Measurements from ENCODE around the gene MIA. TPM values are rescaled to one million over a fixed set of nuclear protein-coding genes. Genes with fewer than 3 reads are reported as not detected.

Gene MIA
- total and polyA plus RNA-seq, 4 donors = 0.42 to 0.44 TPM; not detected in 2

DNA sequence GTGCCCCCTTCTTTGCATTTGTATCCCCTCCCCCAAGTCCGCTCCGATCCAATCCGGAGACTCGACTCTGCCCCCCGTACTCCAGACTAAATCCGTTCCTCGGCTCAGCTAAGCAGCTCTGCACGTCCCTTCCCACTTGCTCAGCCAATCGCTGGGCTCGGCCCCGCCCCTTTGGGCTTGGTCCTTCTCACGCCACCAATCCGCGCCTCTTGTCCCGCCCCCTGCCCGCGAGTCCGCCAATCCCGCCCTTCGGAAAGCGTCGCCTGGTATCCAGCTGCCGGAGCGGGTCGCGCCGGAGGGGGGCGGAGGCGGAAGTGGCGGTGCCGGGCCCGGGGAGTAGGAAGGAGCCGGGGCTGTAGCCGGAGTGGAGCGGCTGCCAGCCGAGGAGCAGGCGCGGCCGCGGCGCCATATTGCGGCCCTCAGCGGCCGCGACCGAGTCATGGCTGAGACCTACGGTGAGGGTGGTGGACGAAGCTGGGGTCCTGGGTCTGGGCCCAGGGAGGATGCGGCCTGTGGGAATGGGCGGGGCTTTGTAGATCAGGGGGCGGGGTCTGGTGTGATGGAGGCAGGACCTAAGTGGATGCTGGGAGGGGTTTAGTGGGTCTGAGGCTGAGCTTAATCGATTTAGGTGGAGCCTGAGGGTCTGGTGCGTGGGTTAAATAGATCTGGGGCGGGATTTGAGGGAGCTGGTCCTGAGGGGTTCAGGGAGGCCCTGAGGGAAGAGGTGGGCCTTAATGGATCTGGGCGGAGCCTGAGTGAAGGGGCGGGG lies 2.8 kb downstream of the MIA start, which contains the start of gene RAB4B:
Gene RAB4B, plus strand, starts transcription at position 311 of the 769 bp plus-strand sequence. Its CDS starts 129 bp downstream, at position 440.
- Histone ChIP-seq H3K4me1 (ENCODE audit: control insufficient read depth in 4 of 4, insufficient read depth in 4 of 4, low read length in 3 of 4) (peaks cover 0 to 19% (median 13%) of the 10 kb centered on the region in 4 donors), H3K9ac (ENCODE audit: low read depth in 1 of 2, low read length in 2 of 2) (peak within 1 kb of the TSS; percentile 61 to 64), H3K27me3 (ENCODE audit: control insufficient read depth in 4 of 4, insufficient read depth in 4 of 4, low read length in 3 of 4) (no peaks in the 10 kb centered on the region), H3K27ac (ENCODE audit: low read depth in 1 of 2, low read length in 2 of 2) (peak within 1 kb of the TSS; percentile 84 to 92), H3K9me3 (ENCODE audit: control insufficient read depth in 4 of 4, low read length in 3 of 4) (no peaks in the 10 kb centered on the region), H3K36me3 (ENCODE audit: control insufficient read depth in 4 of 4, insufficient read depth in 3 of 4, low read depth in 1 of 4, low read length in 3 of 4) (peaks cover 0 to 3% (median 1%) of the 10 kb centered on the region in 4 donors), H3K4me3 (ENCODE audit: low read depth in 1 of 3, low read length in 3 of 3) (peak within 1 kb of the TSS; percentile 62 to 81 (median 74))
- peak; percentile 13 to 23 for TF ChIP-seq EGR1 (IDR thresholded peaks at IDR 0.05; ENCODE audit: low read depth in 2 of 2)
- TF ChIP-seq HNF4G (IDR thresholded peaks at IDR 0.05) = no peak
- TF ChIP-seq TAF1 (conservative IDR thresholded peaks at IDR 0.05) = peak; percentile 65
- peak in 1 of 2 donors; percentile 3 for TF ChIP-seq RAD21 (IDR thresholded peaks at IDR 0.05)
- TF ChIP-seq GABPA (IDR thresholded peaks at IDR 0.05 in 1 of 2, conservative IDR thresholded peaks at IDR 0.05 in 1 of 2) = peak; percentile 20 to 84
- TF ChIP-seq SP1 (IDR thresholded peaks at IDR 0.05) = peak; percentile 98
- TF ChIP-seq, protein P1, sequence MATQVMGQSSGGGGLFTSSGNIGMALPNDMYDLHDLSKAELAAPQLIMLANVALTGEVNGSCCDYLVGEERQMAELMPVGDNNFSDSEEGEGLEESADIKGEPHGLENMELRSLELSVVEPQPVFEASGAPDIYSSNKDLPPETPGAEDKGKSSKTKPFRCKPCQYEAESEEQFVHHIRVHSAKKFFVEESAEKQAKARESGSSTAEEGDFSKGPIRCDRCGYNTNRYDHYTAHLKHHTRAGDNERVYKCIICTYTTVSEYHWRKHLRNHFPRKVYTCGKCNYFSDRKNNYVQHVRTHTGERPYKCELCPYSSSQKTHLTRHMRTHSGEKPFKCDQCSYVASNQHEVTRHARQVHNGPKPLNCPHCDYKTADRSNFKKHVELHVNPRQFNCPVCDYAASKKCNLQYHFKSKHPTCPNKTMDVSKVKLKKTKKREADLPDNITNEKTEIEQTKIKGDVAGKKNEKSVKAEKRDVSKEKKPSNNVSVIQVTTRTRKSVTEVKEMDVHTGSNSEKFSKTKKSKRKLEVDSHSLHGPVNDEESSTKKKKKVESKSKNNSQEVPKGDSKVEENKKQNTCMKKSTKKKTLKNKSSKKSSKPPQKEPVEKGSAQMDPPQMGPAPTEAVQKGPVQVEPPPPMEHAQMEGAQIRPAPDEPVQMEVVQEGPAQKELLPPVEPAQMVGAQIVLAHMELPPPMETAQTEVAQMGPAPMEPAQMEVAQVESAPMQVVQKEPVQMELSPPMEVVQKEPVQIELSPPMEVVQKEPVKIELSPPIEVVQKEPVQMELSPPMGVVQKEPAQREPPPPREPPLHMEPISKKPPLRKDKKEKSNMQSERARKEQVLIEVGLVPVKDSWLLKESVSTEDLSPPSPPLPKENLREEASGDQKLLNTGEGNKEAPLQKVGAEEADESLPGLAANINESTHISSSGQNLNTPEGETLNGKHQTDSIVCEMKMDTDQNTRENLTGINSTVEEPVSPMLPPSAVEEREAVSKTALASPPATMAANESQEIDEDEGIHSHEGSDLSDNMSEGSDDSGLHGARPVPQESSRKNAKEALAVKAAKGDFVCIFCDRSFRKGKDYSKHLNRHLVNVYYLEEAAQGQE (IDR thresholded peaks at IDR 0.05) = peak; percentile 72
- no peak for TF ChIP-seq JUND (IDR thresholded peaks at IDR 0.05)
- TF ChIP-seq, protein P2, sequence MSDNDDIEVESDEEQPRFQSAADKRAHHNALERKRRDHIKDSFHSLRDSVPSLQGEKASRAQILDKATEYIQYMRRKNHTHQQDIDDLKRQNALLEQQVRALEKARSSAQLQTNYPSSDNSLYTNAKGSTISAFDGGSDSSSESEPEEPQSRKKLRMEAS (IDR thresholded peaks at IDR 0.05) = no peak
- TF ChIP-seq RXRA (IDR thresholded peaks at IDR 0.05) = peak; percentile 20 to 32
- no peak for TF ChIP-seq NR2F2 (IDR thresholded peaks at IDR 0.05)
- TF ChIP-seq, protein P3, sequence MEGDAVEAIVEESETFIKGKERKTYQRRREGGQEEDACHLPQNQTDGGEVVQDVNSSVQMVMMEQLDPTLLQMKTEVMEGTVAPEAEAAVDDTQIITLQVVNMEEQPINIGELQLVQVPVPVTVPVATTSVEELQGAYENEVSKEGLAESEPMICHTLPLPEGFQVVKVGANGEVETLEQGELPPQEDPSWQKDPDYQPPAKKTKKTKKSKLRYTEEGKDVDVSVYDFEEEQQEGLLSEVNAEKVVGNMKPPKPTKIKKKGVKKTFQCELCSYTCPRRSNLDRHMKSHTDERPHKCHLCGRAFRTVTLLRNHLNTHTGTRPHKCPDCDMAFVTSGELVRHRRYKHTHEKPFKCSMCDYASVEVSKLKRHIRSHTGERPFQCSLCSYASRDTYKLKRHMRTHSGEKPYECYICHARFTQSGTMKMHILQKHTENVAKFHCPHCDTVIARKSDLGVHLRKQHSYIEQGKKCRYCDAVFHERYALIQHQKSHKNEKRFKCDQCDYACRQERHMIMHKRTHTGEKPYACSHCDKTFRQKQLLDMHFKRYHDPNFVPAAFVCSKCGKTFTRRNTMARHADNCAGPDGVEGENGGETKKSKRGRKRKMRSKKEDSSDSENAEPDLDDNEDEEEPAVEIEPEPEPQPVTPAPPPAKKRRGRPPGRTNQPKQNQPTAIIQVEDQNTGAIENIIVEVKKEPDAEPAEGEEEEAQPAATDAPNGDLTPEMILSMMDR (IDR thresholded peaks at IDR 0.05; ENCODE audit: low read depth, low read length, missing input control) = no peak
- peak; percentile 32 for TF ChIP-seq FOXA1 (IDR thresholded peaks at IDR 0.05)
- TF ChIP-seq, protein P4, sequence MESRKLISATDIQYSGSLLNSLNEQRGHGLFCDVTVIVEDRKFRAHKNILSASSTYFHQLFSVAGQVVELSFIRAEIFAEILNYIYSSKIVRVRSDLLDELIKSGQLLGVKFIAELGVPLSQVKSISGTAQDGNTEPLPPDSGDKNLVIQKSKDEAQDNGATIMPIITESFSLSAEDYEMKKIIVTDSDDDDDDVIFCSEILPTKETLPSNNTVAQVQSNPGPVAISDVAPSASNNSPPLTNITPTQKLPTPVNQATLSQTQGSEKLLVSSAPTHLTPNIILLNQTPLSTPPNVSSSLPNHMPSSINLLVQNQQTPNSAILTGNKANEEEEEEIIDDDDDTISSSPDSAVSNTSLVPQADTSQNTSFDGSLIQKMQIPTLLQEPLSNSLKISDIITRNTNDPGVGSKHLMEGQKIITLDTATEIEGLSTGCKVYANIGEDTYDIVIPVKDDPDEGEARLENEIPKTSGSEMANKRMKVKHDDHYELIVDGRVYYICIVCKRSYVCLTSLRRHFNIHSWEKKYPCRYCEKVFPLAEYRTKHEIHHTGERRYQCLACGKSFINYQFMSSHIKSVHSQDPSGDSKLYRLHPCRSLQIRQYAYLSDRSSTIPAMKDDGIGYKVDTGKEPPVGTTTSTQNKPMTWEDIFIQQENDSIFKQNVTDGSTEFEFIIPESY (IDR thresholded peaks at IDR 0.05) = no peak
- TF ChIP-seq YY1 (IDR thresholded peaks at IDR 0.05) = peak; percentile 63
- no peak for TF ChIP-seq FOXA2 (IDR thresholded peaks at IDR 0.05)
- TF ChIP-seq, protein P5, sequence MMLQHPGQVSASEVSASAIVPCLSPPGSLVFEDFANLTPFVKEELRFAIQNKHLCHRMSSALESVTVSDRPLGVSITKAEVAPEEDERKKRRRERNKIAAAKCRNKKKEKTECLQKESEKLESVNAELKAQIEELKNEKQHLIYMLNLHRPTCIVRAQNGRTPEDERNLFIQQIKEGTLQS (IDR thresholded peaks at IDR 0.05) = no peak
- peak; percentile 44 to 70 for TF ChIP-seq HNF4A (conservative IDR thresholded peaks at IDR 0.05)
- WGBS = under 1% methylated on average over 56 of the region's 56 CpGs
- peak; percentile 100 for DNase-seq (ENCODE audit: low spot score)
